ENCODE measurements around the gene TCTA.

- TF ChIP-seq, protein P1, sequence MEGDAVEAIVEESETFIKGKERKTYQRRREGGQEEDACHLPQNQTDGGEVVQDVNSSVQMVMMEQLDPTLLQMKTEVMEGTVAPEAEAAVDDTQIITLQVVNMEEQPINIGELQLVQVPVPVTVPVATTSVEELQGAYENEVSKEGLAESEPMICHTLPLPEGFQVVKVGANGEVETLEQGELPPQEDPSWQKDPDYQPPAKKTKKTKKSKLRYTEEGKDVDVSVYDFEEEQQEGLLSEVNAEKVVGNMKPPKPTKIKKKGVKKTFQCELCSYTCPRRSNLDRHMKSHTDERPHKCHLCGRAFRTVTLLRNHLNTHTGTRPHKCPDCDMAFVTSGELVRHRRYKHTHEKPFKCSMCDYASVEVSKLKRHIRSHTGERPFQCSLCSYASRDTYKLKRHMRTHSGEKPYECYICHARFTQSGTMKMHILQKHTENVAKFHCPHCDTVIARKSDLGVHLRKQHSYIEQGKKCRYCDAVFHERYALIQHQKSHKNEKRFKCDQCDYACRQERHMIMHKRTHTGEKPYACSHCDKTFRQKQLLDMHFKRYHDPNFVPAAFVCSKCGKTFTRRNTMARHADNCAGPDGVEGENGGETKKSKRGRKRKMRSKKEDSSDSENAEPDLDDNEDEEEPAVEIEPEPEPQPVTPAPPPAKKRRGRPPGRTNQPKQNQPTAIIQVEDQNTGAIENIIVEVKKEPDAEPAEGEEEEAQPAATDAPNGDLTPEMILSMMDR (IDR thresholded peaks at IDR 0.05) = no peak
- no peak for TF ChIP-seq POLR2A (IDR thresholded peaks at IDR 0.05)
Measured at GRCh38 chr3:49370585-49371290, 41.5 kb upstream of the TCTA start.

All from esophagus squamous epithelium (tissue), 4 donors.